Measurements from ENCODE around the gene SUOX. TPM values are rescaled to one million over a fixed set of nuclear protein-coding genes. Genes with fewer than 3 reads are reported as not detected.

Gene SUOX
- 7.5 to 9.4 TPM (median 9.2 TPM) in 5 replicates for total RNA-seq (2022; extraction: Qiagen RNA extraction; ENCODE audit: low read depth)

DNA sequence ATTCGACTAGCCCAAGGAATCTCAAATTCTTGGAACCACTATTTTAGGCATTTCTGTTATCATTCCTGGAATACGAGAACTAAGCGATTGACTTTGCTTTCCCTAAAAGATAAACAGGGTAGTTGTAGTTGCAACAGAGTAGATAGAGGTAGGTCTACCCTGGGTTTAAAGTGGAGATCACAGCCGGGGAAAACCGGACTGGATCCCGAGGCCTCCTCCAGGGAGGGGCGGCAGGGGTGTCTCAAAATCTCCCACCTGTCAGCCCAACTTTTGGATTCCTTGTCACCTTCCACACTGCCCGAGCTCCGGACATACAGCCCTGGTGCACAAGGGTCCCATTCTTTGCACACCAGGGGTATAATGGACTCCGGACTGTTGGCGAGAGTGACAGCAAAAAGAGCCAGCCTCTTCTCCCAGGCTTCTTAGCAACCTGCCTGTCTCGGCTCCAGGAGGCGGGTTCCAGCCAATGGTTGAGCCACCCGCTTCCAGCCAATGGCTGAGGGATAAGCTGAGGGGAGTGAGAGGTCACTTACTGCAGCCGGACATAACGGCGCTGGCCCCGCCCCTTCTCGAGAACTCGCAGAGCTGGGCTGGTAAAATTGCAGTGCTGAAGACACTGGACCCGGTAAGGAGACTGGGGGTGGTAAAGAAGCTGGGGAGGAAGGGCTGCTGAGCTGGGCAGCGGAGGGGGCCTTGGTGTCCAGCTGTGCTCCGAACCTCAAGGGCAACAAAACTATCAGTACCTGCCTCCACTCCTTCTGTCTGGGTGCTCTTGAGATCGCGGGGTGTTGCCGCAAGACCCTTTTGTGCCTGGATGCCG is at the start of gene SUOX:
Gene SUOX (plus strand): TSS at position 562 of the 820 bp plus-strand sequence. CDS start 4,946 bp downstream, outside the sequence.

DNA sequence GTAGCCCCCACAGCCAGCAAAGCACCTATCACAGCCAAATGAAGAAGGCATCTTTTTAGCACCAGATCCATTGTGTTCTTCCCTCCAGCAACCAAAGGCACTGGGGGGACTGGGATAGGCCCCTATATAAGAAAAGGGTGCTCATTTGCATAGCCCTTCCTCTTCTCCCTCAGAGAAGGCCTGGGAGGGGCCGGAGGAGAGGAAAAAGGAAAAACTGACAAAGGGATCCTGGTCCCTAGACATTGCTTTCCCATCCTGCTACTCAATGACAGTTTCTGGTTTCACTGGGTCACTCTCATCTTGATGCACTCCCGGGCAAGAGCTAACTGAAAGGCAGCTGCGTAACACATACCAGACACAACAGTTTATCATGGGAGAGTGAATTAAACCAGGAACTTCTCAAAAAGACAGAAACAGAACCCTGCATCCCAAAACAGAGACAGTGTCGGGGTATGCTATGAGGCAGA is 31.1 kb upstream of the SUOX start, which contains the start of gene PMEL:
Gene PMEL (minus strand): TSS at position 102 of the 467 bp plus-strand sequence. CDS start 31 bp downstream, at position 71.

DNA sequence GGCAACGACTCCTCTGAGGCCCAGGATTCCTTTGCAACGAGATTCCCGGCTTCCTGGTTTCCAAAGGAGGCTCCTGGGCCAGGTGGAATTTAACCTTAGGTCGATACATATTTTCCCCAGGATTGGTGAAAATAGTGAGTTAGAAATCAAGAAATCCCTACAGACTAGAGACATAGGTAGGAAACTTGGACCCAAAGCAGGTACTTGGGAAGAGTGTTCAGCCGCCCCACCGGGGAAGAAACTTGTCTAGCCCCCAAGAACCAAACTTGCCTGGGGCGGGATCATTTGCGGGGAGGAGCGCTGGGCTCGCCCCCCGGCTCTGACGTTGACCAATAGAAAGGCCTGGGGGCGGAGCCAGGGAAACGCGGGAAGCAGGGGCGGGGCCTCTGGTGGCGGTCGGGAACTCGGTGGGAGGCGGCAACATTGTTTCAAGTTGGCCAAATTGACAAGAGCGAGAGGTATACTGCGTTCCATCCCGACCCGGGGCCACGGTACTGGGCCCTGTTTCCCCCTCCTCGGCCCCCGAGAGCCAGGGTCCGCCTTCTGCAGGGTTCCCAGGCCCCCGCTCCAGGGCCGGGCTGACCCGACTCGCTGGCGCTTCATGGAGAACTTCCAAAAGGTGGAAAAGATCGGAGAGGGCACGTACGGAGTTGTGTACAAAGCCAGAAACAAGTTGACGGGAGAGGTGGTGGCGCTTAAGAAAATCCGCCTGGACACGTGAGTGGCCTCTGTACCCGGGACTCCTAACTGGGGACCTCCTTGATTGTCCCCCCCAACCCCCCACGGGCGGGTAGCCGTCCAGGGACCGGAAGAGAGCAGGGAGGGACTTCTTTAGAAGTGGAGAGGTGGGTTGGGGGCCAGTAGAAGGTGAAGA is 30.4 kb upstream of the SUOX start, which contains the start of gene CDK2:
Gene CDK2 (plus strand): TSS at position 423 of the 874 bp plus-strand sequence. CDS start 179 bp downstream, at position 602.

DNA sequence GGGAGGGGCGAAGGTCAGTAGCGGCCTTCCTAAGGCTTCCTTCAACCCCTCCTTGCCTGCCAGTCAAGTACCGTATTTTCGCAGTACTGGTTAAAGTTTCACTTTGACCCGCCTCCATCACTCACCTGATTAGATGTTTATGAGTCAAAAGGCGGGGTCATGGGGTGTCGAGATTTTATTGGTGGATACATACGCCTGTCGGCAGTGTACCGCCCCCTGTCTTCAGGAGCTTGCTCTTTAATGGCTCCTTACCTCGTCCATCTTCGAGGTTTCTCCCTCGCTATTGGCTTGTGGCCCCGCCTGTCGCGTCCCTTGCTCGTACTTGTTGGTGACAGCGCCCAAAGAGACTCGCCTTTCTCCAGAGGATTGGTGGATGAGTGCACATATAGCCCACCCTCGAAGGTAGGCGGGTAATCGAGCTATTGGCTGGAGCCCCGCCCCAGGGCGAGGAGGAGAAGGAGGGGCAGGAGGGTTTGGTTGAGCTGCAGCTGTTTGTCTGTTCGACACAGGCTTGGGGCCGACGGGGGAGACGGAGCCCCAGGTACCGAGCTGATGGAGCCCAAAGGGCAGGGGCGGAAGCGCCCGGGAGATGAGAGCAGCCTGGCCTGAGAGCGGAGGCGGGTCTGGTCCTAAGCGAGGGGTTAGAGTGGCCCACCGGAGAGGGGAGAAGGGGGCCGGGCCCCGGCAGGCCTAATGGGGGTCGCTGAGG is 23.3 kb upstream of the SUOX start, which contains the start of gene RAB5B:
Gene RAB5B (plus strand): TSS at position 480 of the 709 bp plus-strand sequence. CDS start 12,883 bp downstream, outside the sequence.

DNA sequence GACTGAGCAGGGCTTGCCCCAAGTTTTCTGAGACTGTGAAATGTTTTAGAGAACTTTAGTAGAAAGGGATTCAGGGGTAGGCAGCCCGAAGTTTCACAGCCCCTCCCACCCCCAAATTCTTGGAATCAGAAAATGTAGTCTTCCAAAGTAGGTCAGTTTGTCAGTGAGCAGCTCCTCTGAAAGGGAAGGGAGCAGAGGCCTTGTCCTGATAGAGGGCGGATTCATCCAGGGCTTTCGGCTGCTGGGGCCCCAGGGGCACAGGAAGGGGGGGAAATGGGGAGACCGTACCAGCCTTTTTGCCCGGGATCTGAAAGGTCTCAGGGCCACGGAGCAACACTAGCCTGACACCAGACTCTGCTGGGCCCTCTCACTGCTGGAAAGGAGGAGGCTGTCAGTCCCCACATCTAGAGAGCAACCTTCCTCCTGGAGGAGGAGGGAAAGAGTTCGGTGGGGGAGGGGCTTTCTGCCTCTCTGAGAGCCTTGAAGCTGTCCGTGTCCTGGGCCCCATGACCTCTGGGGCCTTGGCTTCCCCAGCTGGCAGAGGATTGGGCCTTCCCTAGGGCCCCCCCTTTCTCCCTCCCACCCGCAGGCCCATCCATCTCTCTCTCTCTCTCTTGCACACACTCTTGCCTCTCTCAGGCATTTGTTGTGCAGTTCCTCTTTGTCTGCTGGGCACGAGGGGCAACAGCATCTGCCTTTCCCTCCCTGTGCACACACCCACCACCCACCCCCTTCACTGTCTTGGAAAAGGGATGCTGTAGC is 23.5 kb downstream of the SUOX start, which contains the start of gene IKZF4:
Gene IKZF4 (plus strand): TSS at position 621 of the 762 bp plus-strand sequence. CDS start 451 bp downstream, outside the sequence.

DNA sequence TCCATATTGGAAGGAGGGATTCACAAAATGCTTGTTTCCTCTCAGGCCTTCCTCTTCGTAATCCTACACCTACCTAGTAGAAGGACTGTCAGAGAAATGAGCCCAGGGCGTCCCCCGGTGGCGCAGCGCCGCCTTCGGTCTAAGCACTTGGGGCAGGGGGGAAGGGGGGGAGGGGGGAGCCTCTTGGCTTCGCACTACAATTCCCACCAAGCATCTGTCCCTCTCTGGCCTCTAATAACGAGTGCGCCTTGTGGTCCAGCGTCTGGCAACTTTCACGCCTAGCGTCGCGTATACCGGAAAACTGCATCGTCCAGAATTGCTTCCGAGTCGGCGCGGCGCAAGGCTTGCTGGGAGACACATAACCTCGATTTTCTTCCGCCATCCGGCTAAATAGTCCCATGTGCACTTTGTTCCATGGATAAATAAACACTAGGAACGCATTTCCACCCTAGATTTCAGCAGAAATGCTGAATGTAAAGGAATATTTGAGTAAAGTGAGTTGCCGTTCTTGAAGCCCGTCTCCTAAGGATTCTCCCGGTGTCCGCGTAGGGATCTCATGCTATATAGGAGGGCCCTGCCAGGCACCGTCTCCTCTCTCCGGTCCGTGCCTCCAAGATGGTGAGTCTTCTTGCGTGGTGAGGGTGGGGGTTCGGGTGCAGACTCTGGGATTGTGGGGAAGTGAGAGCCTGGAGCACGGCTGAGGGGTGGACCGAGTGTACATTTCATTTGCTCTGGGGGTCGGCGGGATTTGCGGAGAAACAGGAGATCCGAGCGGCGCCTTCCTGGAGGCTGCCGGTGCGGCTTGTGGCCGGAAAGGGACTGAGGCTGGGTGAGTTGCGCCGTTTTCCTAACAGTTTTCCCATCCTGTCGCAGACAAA is 44.7 kb downstream of the SUOX start, which contains the start of gene RPS26:
Gene RPS26 (plus strand): TSS at position 367 of the 878 bp plus-strand sequence. CDS start 249 bp downstream, at position 616.

Other genes starting within 250 kb of the SUOX start
- gene SARNP, start 179.6 kb upstream of the SUOX start, total RNA-seq (2022; extraction: Qiagen RNA extraction; ENCODE audit: low read depth): 90.9 to 132 TPM (median 96.1 TPM) in 5 replicates
- gene ORMDL2, start 179.2 kb upstream of the SUOX start, total RNA-seq (2022; extraction: Qiagen RNA extraction; ENCODE audit: low read depth): 77.5 to 113 TPM (median 101 TPM) in 5 replicates
- gene DNAJC14, start 167.7 kb upstream of the SUOX start, total RNA-seq (2022; extraction: Qiagen RNA extraction; ENCODE audit: low read depth): 17.2 to 24.5 TPM (median 22.0 TPM) in 5 replicates
- 0.16 to 0.49 TPM (median 0.32 TPM) in 5 replicates for gene MMP19, start 154.3 kb upstream of the SUOX start, total RNA-seq (2022; extraction: Qiagen RNA extraction; ENCODE audit: low read depth)
- 35.6 to 43.1 TPM (median 39.1 TPM) in 5 replicates for gene PYM1, start 69.4 kb upstream of the SUOX start, total RNA-seq (2022; extraction: Qiagen RNA extraction; ENCODE audit: low read depth)
- gene DGKA, start 66.1 kb upstream of the SUOX start, total RNA-seq (2022; extraction: Qiagen RNA extraction; ENCODE audit: low read depth): 17.0 to 28.7 TPM (median 21.1 TPM) in 5 replicates
- 0.68 to 1.4 TPM (median 0.88 TPM) in 5 replicates for gene PMEL, start 31.2 kb upstream of the SUOX start, total RNA-seq (2022; extraction: Qiagen RNA extraction; ENCODE audit: low read depth)
- gene CDK2, start 30.4 kb upstream of the SUOX start, total RNA-seq (2022; extraction: Qiagen RNA extraction; ENCODE audit: low read depth): 49.1 to 57.5 TPM (median 55.2 TPM) in 5 replicates
- 24.4 to 34.1 TPM (median 32.7 TPM) in 5 replicates for gene RAB5B, start 23.2 kb upstream of the SUOX start, total RNA-seq (2022; extraction: Qiagen RNA extraction; ENCODE audit: low read depth)
- 1.7 to 3.9 TPM (median 2.9 TPM) in 5 replicates for gene IKZF4, start 23.8 kb downstream of the SUOX start, total RNA-seq (2022; extraction: Qiagen RNA extraction; ENCODE audit: low read depth)
- 700 to 893 TPM (median 717 TPM) in 5 replicates for gene RPS26, start 44.6 kb downstream of the SUOX start, total RNA-seq (2022; extraction: Qiagen RNA extraction; ENCODE audit: low read depth)
- 0.95 to 3.0 TPM (median 1.4 TPM) in 5 replicates for gene ERBB3, start 82.9 kb downstream of the SUOX start, total RNA-seq (2022; extraction: Qiagen RNA extraction; ENCODE audit: low read depth)
- 283 to 329 TPM (median 289 TPM) in 5 replicates for gene PA2G4, start 107.3 kb downstream of the SUOX start, total RNA-seq (2022; extraction: Qiagen RNA extraction; ENCODE audit: low read depth)
- gene RPL41, start 119.4 kb downstream of the SUOX start, total RNA-seq (2022; extraction: Qiagen RNA extraction; ENCODE audit: low read depth): 5,218 to 5,761 TPM (median 5,566 TPM) in 5 replicates
- 2.4 to 3.6 TPM (median 2.6 TPM) in 5 replicates for gene ZC3H10, start 121.0 kb downstream of the SUOX start, total RNA-seq (2022; extraction: Qiagen RNA extraction; ENCODE audit: low read depth)
- 63.1 to 68.1 TPM (median 65.7 TPM) in 5 replicates for gene ESYT1, start 131.0 kb downstream of the SUOX start, total RNA-seq (2022; extraction: Qiagen RNA extraction; ENCODE audit: low read depth)
- gene MYL6B, start 155.3 kb downstream of the SUOX start, total RNA-seq (2022; extraction: Qiagen RNA extraction; ENCODE audit: low read depth): 72.9 to 93.3 TPM (median 80.4 TPM) in 5 replicates
- gene MYL6, start 161.1 kb downstream of the SUOX start, total RNA-seq (2022; extraction: Qiagen RNA extraction; ENCODE audit: low read depth): 2,118 to 2,979 TPM (median 2,161 TPM) in 5 replicates
- gene SMARCC2, start 192.2 kb downstream of the SUOX start, total RNA-seq (2022; extraction: Qiagen RNA extraction; ENCODE audit: low read depth): 27.3 to 35.8 TPM (median 34.5 TPM) in 5 replicates
- 20.0 to 27.0 TPM (median 24.3 TPM) in 5 replicates for gene RNF41, start 224.6 kb downstream of the SUOX start, total RNA-seq (2022; extraction: Qiagen RNA extraction; ENCODE audit: low read depth)
- gene NABP2, start 227.1 kb downstream of the SUOX start, total RNA-seq (2022; extraction: Qiagen RNA extraction; ENCODE audit: low read depth): 53.0 to 66.2 TPM (median 57.4 TPM) in 5 replicates
- gene SLC39A5, start 232.8 kb downstream of the SUOX start, total RNA-seq (2022; extraction: Qiagen RNA extraction; ENCODE audit: low read depth): 0.34 TPM in 1 of 5 replicates, not detected in the others